ENCODE data around the gene CRELD1.

- TF ChIP-seq CTCF (IDR thresholded peaks at IDR 0.05) (no peak), POLR2A (IDR thresholded peaks at IDR 0.05) (no peak)
Observed at GRCh38 chr3:9932535-9932842, 1.1 kb upstream of the CRELD1 start.

Measured in gastroesophageal sphincter (tissue), 3 donors.